Neural progenitor cell (in vitro differentiated cells): ENCODE data around the gene FERD3L.

Experiments used
- CTCF ChIP-seq: fragments of 200-600 bp; sonication (generic); IDR thresholded peaks from 2 replicates; pipeline ENCODE4 v1.5.1; 2017; ENCODE audit warnings: antibody characterized with exemption, mild to moderate bottlenecking
- EZH2 ChIP-seq: fragments of 200-600 bp; sonication (generic); IDR thresholded peaks from 2 replicates; pipeline ENCODE4 v1.6.1; 2017; ENCODE audit warnings: antibody characterized with exemption, mild to moderate bottlenecking, moderate library complexity
- EZH2phosphoT487 ChIP-seq: fragments of 200-600 bp; sonication (generic); IDR thresholded peaks from 2 replicates; pipeline ENCODE4 v1.6.1; 2017; ENCODE audit warnings: antibody characterized with exemption

- peak; percentile 95 for TF ChIP-seq EZH2
- no peak for TF ChIP-seq CTCF
- TF ChIP-seq EZH2phosphoT487, result peak; percentile 88
Observed at GRCh38 chr7:19112274-19113001, 32.8 kb downstream of the FERD3L start.
